Prostate gland (tissue), 2 donors: ENCODE results near the gene SMPD3. TPM values are rescaled to one million over a fixed set of nuclear protein-coding genes. Genes with fewer than 3 reads are reported as not detected.

Experiments used
- DNase-seq: peaks from one replicate; pipeline ENCODE4 v3.0.0-alpha.2; 2019; ENCODE audit warnings: low spot score
- H3K27ac ChIP-seq, 2 donors: fragments of 200-600 bp; sonication (generic); 2 replicates each; pipeline ENCODE4 v1.5.1; 2017 to 2019
- H3K27me3 ChIP-seq: fragments of 200-600 bp; sonication (generic); replicated peaks from 2 replicates; pipeline ENCODE4 v1.5.1; 2019; ENCODE audit not compliant: insufficient read depth
- H3K36me3 ChIP-seq, 2 donors: fragments of 200-600 bp; sonication (generic); 1 replicate in 1 of 2; 2 replicates in 1 of 2; pipeline versions ENCODE4 v1.5.1 to v1.8.1; 2017 to 2019
- H3K4me1 ChIP-seq: fragments of 200-600 bp; sonication (generic); replicated peaks from 2 replicates; pipeline ENCODE4 v1.5.1; 2019
- H3K4me3 ChIP-seq, 2 donors: fragments of 200-600 bp; sonication (generic); 2 replicates each; pipeline ENCODE4 v1.5.1; 2017 to 2019
- H3K9me3 ChIP-seq: fragments of 200-600 bp; sonication (generic); 2 replicates; pipeline ENCODE4 v1.5.1; 2017
- CTCF ChIP-seq, 4 experiments: fragments of 200-600 bp in 2 of 4; fragments of 450-650 bp in 2 of 4; sonication (generic) in 2 of 4; IDR thresholded peaks; 1 replicate in 3 of 4; 2 replicates in 1 of 4; pipeline ENCODE4 v1.5.1; 2016 to 2019; ENCODE audit warnings: antibody characterized with exemption in 4 of 4, mild to moderate bottlenecking in 2 of 4, moderate library complexity in 2 of 4
- POLR2A ChIP-seq: fragments of 450-650 bp; IDR thresholded peaks from one replicate; pipeline ENCODE4 v1.6.1; 2016; ENCODE audit warnings: antibody characterized with exemption, mild to moderate bottlenecking
- POLR2AphosphoS5 ChIP-seq: sonication (generic); formaldehyde crosslinking; IDR thresholded peaks from one replicate; pipeline ENCODE4 v1.6.1; 2017; ENCODE audit warnings: antibody characterized with exemption
- WGBS: methylation state at CpG from one replicate; pipeline ENCODE4 v1.1.5; 2018; 5-methylcytosine and 5-hydroxymethylcytosine counted together
- intact Hi-C: fragments of 100-400 bp; cut with DNase I; formaldehyde crosslinking; loops from one replicate; pipeline ENCODE4 v1.14.2; 2022
- total RNA-seq, 2 donors: library from RNA; depleted of rRNA; stranded (reverse); fragments of >200 nt; gene quantifications; one replicate each; pipeline ENCODE4 v1.1.0, GENCODE V29; 2016

Gene SMPD3
- total RNA-seq, 2 donors from 2014 or later: 4.7 to 27.8 TPM

GRCh38 chr16:68319185-68319908, 129.0 kb downstream of the SMPD3 start:
- 85% methylated on average over 6 of the region's 6 CpGs for WGBS
- Histone ChIP-seq H3K9me3 (no peaks in the 10 kb centered on the region), H3K36me3 (peaks cover 0 to 2% of the 10 kb centered on the region in 2 donors), H3K27me3 (no peaks in the 10 kb centered on the region), H3K4me1 (no peaks in the 10 kb centered on the region), H3K4me3 (no peak overlapping the region), H3K27ac (no peak overlapping the region)
- TF ChIP-seq POLR2A (no peak), CTCF (IDR thresholded peaks at IDR 0.05) (no peak), POLR2AphosphoS5 (no peak)
- DNase-seq: no peak
- intact Hi-C loops: no loop called here

- no peak for DNase-seq
- no peaks in the 10 kb centered on the region for H3K9me3 ChIP-seq
- H3K27ac ChIP-seq: no peak overlapping the region
- no peak overlapping the region for H3K4me3 ChIP-seq
- H3K27me3 ChIP-seq: no peaks in the 10 kb centered on the region
- TF ChIP-seq CTCF (IDR thresholded peaks at IDR 0.05) (no peak), POLR2A (no peak), POLR2AphosphoS5 (no peak)
- intact Hi-C loops: loop anchor here (5.0 kb wide), 1 partner anchor 51 kb away; the partner anchor contains the start of gene SLC7A6
- H3K36me3 ChIP-seq: no peaks in the 10 kb centered on the region
- peaks cover 8% of the 10 kb centered on the region for H3K4me1 ChIP-seq
- WGBS: 82% methylated on average over 4 of the region's 4 CpGs
These were observed 135.2 kb downstream of the SMPD3 start for GRCh38 chr16:68313116-68313515.

- Histone ChIP-seq H3K27ac (peak within 1 kb of the TSS; percentile 70 to 72), H3K36me3 (no peaks in the 10 kb centered on the region), H3K9me3 (no peaks in the 10 kb centered on the region), H3K27me3 (no peaks in the 10 kb centered on the region), H3K4me3 (peak within 1 kb of the TSS; percentile 65 to 76), H3K4me1 (peaks cover 8% of the 10 kb centered on the region)
- intact Hi-C loops: loop anchor here (5.0 kb wide), 1 partner anchor 49 kb away; the partner anchor contains the start of gene SLC7A6
- DNase-seq: peak; percentile 91
- under 1% methylated on average over 61 of the region's 62 CpGs for WGBS
- TF ChIP-seq POLR2A: peak; percentile 58
- peak in 3 of 4 experiments; percentile 15 to 46 (median 38) for TF ChIP-seq CTCF (IDR thresholded peaks at IDR 0.05)
- peak; percentile 98 for TF ChIP-seq POLR2AphosphoS5
These were observed 137.4 kb downstream of the SMPD3 start, which contains the start of the genes PRMT7 and SLC7A6OS for GRCh38 chr16:68310774-68311511. Gene PRMT7, plus strand, starts transcription at chr16:68311019. Its CDS starts 4,961 bp downstream, at chr16:68315980. Gene SLC7A6OS, minus strand, starts transcription at chr16:68310946. Its CDS starts 20 bp downstream, at chr16:68310926.

GRCh38 chr16:68310437-68310773, 137.9 kb downstream of the SMPD3 start:
- WGBS: 2% methylated on average over 10 of the region's 29 CpGs
- Histone ChIP-seq H3K36me3 (no peaks in the 10 kb centered on the region), H3K9me3 (no peaks in the 10 kb centered on the region), H3K27ac (peak overlapping the region; percentile 70 to 72), H3K4me3 (peak overlapping the region; percentile 65 to 76), H3K4me1 (peaks cover 8% of the 10 kb centered on the region), H3K27me3 (no peaks in the 10 kb centered on the region)
- peak; percentile 13 for DNase-seq
- intact Hi-C loops: loop anchor here (5.0 kb wide), 1 partner anchor 48 kb away; the partner anchor contains the start of gene SLC7A6
- no peak for TF ChIP-seq CTCF (IDR thresholded peaks at IDR 0.05)
- TF ChIP-seq POLR2A: no peak
- no peak for TF ChIP-seq POLR2AphosphoS5
